IPS DF 4.7 (cell line): Measurements from ENCODE around the gene ARL17A.
"Not testable (repeated sequence)": the region's sequence is repeated elsewhere in the genome, so short reads cannot be mapped to it uniquely, and the experiment has no call there.

ENCODE experiments used
- DNase-seq: peaks from one replicate; pipeline ENCODE4 v3.0.0-alpha.2; 2013; ENCODE audit warnings: low spot score; ENCODE audit errors: extremely low read depth

The ARL17A gene

GRCh38 chr17:46579083-46580075, at the start of gene ARL17A:
ARL17A (minus strand) TSS chr17:46579691; CDS start chr17:46576322, 3,369 bp downstream.
- not testable (repeated sequence) for DNase-seq

DNA sequence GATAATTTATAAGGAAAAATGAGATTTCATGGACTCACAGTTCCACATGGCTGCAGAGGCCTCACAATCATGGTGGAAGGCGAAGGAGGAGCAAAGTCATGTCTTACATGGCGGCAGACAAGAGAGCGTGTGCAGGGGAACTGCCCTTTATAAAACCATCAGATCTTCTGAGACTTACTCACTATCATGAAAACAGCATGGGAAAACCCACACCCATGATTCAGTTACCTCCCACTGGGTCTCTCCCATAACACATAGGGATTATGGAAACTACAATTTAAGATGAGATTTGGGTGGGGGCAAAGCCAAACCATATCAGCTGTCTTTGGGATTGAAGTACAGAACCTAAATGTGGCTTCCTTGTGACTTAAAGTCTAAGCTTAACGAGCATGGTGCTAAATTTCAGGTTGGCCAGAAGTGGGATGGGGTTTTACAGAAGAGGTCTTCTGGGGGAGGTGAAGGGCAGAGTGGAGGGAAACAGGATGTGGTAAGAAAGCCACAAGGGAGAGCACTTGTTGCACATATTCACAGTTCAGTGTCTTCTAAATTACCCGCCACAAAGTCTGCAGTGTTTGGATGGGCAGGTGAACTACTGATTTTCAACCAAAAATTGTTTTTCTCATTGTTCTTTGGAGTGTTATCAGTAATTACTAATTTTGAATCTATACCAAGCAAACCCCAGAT, 49.4 kb upstream of the ARL17A start:
- not testable (repeated sequence) for DNase-seq

- not testable (repeated sequence) for DNase-seq
Measured at GRCh38 chr17:46627452-46627851, 48.0 kb upstream of the ARL17A start.

- DNase-seq = not testable (repeated sequence)
Measured at GRCh38 chr17:46624726-46625125, 45.2 kb upstream of the ARL17A start.

DNA sequence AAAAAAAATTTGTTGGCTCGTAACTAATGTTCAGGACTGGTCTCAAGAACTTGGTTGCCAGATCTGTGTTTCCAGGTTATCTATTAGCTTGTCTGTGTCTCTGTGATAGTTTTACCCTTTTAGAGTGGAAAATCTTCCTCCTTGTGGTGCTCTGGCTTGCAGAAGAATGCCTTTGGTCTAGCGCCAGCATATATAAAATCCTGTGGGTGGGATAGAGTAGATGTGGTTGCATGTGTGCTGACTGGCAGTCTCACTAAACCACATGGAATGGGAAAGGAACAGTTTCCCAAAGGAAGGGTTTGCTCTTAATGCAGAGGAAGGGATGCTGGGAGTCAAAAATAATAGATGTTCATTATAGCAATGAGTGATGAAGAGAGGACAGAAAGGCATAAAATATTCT, 44.3 kb upstream of the ARL17A start:
- DNase-seq = not testable (repeated sequence)

DNA sequence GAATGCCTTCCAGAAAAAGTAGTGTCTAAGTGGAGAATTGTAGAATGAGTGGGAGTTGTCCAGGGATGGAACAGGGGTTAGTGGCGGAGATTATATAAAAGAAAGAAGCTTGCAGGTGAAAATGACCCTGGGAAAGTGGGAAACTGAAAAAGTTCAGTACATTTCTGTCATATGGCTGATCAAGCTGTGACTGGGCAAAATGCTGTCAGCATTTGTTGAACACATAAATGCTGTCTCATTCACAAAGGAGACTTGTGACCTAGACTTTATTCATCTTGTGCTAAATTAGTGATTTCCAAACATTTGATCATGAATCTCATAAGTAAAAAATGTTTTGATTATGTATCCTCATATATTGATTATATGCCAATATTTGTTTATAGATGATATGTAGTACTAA, 39.5 kb upstream of the ARL17A start:
- not testable (repeated sequence) for DNase-seq

DNA sequence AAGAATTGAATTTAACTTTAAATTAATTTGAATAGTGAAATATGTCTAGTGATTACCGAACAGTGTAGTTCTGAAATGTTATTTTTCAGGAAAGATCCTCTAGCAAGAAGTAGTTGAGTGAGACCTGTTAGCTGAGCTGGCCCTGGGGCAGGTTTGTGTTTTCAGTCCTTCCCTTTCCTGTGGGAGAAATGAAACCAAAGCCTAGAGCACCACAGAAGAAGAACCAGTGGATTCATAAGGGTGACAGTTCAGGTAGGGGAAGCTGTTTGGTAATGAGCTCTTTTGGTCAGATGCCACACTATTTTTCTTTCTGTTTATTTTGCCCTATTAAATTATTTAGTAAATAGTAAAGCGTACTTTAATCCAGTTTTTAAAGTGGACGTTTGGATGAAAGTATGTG, 37.6 kb upstream of the ARL17A start:
- DNase-seq = not testable (repeated sequence)

DNA sequence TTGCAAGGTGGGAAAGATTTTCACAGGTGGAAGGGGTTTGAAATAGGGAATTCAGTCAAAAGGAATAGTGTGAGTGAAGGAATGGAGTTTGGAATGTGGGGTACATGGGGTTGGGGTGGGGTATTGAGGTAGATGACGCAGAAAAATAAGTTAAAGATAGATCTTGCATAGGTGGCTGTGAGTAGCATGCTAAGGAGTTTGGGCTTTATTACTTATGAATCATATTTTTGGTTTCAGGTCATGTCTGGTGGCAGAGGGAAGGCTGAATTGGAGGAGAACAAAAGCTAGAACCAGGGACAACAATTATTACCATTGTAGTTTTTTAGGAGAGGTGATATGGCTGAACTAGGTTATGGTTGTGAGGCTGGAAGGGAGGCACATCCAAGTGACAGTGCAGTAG, 34.4 kb upstream of the ARL17A start:
- not testable (repeated sequence) for DNase-seq

DNA sequence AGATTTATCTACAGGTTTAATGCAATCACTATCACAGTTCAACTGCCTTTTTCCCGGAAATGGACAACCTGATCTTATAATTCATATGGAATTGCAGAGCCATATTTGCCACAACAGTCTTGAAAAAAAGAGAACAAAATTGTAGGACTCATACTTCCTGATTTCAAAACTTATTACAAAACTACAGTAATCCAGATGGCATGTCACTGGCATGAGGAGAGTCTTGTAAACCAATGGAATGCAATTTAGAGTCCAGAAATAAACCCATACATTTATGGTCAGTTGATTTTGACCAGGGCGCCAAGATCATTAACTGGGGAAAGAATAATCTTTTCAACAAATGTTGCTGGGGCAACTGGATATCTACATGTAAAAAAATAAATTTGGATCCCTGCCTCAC, 31.8 kb upstream of the ARL17A start:
- DNase-seq = not testable (repeated sequence)

DNA sequence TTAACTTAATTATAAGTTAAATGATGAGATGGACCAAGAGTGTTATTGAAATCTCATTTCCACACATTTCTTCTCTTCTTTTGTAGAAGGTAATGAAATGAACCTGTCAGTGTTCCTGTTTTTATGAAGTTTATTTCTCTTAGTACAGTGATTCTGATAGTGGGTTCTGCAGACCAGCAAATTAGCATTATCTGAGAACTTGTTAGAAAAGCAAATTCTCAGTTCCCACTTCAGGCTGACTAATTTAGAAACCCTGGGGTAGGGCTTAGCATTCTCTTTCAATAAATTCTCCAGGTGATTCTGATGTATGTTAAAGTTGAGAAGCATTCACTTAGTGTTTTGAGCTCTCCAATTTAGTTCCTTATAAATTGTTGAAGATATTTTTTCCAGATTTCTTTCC, 23.6 kb upstream of the ARL17A start:
- DNase-seq = not testable (repeated sequence)

- not testable (repeated sequence) for DNase-seq
Measured at GRCh38 chr17:46600767-46601166, 21.3 kb upstream of the ARL17A start.

GRCh38 chr17:46598344-46598931, 18.9 kb upstream of the ARL17A start:
- DNase-seq = not testable (repeated sequence)

DNA sequence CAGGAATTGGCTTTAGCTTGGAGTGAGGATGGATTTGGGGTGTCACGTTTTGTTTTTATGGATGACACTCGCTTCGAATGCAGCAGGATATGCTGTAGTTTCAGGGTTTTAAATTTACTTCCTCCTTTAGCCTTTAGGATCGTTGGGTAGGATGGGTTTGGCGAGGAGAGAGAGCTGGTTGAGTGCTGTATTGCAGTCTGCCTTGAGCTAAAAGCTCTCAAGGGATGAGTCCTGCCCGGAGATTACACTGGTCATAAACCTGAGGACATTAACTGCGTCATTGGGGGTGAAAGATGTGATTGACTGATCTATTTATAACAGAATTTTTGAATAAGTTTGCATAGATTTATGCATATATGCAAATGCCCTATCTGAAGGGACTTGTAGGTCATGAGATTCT, 11.8 kb upstream of the ARL17A start:
- not testable (repeated sequence) for DNase-seq

DNA sequence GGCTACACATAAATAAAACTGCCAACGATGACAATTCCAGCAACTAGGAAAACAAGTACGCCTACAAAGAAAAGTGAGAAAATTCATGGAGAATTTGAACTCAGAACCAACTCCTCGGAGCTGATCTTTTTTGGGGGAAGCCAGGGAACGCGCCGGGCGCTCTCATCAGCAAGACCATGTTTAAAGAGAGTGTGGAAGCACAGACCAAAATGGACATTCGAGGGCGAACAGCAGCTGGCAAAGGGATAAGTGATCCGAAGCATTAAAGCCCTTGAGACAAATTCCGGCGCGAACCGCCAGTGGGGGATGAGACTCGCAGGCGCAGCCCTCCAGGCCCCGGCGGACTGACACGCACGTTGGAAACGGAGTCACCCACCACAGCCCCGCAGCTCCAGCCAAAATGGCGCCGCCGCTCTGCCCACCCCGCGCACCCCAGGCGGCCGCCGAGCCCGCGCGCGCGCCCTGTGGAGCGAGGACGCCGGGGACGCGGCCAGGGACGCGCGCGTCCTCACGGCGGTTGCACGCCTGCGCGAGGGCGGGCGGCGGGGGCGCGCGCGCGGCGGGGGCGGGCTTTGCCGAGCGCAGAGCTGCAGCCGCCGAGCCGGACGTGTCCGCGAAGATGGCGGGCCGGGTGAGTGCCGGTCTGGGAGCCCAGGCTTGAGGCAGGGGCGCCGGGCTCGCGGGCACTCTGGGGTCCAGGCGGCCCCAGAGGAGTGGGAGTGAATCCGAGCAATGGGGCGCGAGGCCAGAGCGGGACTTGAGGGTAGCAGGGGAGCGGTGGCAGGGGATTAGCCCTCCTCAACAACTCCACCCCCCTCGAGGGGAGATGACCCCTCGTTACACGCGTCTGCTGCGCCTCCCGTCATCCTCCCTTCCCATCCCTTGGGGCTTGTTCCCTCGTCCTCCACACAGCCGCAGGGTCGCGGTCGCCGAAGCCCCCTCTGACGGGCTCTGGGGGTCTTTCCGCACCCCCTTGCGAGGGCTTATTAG, 11.0 kb upstream of the ARL17A start, which contains the start of gene NSF:
TSS of gene NSF (plus strand) at position 513 of the 990 bp plus-strand sequence. CDS start at position 620, 107 bp downstream.
- not testable (repeated sequence) for DNase-seq

GRCh38 chr17:46585444-46585843, 6.0 kb upstream of the ARL17A start:
- not testable (repeated sequence) for DNase-seq

GRCh38 chr17:46580082-46580481, 591 bp upstream of the ARL17A start:
- DNase-seq = not testable (repeated sequence)

GRCh38 chr17:46571796-46572195, 7.7 kb downstream of the ARL17A start:
- DNase-seq = not testable (repeated sequence)

- DNase-seq = not testable (repeated sequence)
Measured at GRCh38 chr17:46566980-46567379, 12.5 kb downstream of the ARL17A start.

DNA sequence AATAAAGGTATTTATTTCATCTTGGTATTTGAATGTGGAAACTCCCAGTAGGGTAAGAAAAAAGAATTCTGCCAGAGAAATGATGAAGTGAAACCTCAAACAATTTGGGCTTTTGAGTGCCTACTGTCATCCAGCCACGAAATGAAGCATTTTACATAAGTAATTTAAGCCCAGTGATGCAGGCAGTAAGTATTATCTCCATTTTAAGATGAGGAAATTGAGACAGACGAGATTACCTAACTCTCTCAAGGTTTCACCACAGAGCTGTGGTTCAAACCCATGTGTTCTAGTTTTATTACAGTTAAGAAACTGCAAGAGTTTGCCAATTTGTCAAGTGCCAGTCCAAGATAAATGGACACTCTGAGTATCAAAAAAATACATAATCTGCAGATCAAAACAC, 13.2 kb downstream of the ARL17A start:
- not testable (repeated sequence) for DNase-seq

- not testable (repeated sequence) for DNase-seq
Measured at GRCh38 chr17:46560048-46560447, 19.4 kb downstream of the ARL17A start.
